ELF-1 (cell line): ENCODE measurements around the gene TSPO2.

ENCODE experiments used
- DNase-seq: peaks from one replicate; pipeline ENCODE4 v3.0.0-alpha.2; 2016; ENCODE audit warnings: low read depth, low spot score

Gene TSPO2

GRCh38 chr6:41074692-41075436 lies 32.6 kb downstream of the TSPO2 start:
- no peak for DNase-seq

- no peak for DNase-seq
These were observed 33.7 kb downstream of the TSPO2 start for GRCh38 chr6:41075651-41076626.

GRCh38 chr6:41077536-41077935 lies 35.3 kb downstream of the TSPO2 start:
- no peak for DNase-seq

GRCh38 chr6:41078101-41078500 lies 35.8 kb downstream of the TSPO2 start:
- no peak for DNase-seq

- no peak for DNase-seq
These were observed 36.8 kb downstream of the TSPO2 start for GRCh38 chr6:41079080-41079479.

- DNase-seq = no peak
These were observed 38.4 kb downstream of the TSPO2 start for GRCh38 chr6:41080621-41081020.

- DNase-seq = no peak
These were observed 40.8 kb downstream of the TSPO2 start for GRCh38 chr6:41083072-41083471.

- no peak for DNase-seq
These were observed 42.9 kb downstream of the TSPO2 start for GRCh38 chr6:41085182-41085581.

- DNase-seq = no peak
These were observed 46.2 kb downstream of the TSPO2 start for GRCh38 chr6:41088451-41088850.

GRCh38 chr6:41090841-41091761 lies 48.8 kb downstream of the TSPO2 start:
- DNase-seq = no peak

- no peak for DNase-seq
These were observed 50.3 kb downstream of the TSPO2 start for GRCh38 chr6:41092421-41093140.

GRCh38 chr6:41093729-41094128 lies 51.5 kb downstream of the TSPO2 start:
- no peak for DNase-seq
